Muscle of arm (tissue), 14 donors: ENCODE measurements around the gene HNRNPL. TPM values are rescaled to one million over a fixed set of nuclear protein-coding genes. Genes with fewer than 3 reads are reported as not detected.
"Not testable (repeated sequence)": the region's sequence is repeated elsewhere in the genome, so short reads cannot be mapped to it uniquely, and the experiment has no call there.

Experiments used
- DNase-seq: peaks from one replicate; pipeline ENCODE4 v3.0.0-alpha.2; 2013
- long read RNA-seq, 11 donors: transcript quantifications; one replicate each; lab custom pipeline, GENCODE V29; 2026
- polyA plus RNA-seq, 12 donors: library from polyadenylated mRNA; unstranded; fragments of 120-200 nt; gene quantifications; one replicate each; pipeline ENCODE4 v1.2.1, GENCODE V29; 2013; ENCODE audit not compliant: insufficient read length in 12 of 12

The HNRNPL gene
- over 10,000 TPM in 1 of 12 donors, 100 to 1,000 TPM in 11; 251 to 16,091 (median 284) TPM for polyA plus RNA-seq
- long read RNA-seq, donor 1, transcript HNRNPL-201 (13 exons, 2,471 nt): major isoform, 20 of 96 reads
- long read RNA-seq, donor 1, transcript HNRNPL-206 (6 exons, 3,094 nt): minor isoform, 9 of 96 reads
- long read RNA-seq, donor 1, partial matches to known transcripts: 58 of 96 reads
- long read RNA-seq, donor 1, other reads (novel, unspliced or antisense): 0 of 96 reads
- long read RNA-seq, donor 2, transcript HNRNPL-210 (13 exons, 1,633 nt): minor isoform, 7 of 62 reads
- long read RNA-seq, donor 2, transcript HNRNPL-207 (7 exons, 900 nt): minor isoform, 5 of 62 reads
- long read RNA-seq, donor 2, transcript HNRNPL-201 (13 exons, 2,471 nt): major isoform, 23 of 62 reads
- long read RNA-seq, donor 2, partial matches to known transcripts: 23 of 62 reads
- long read RNA-seq, donor 2, other reads (novel, unspliced or antisense): 0 of 62 reads
- long read RNA-seq, donor 3, transcript HNRNPL-201 (13 exons, 2,471 nt): major isoform, 12 of 21 reads
- long read RNA-seq, donor 3, partial matches to known transcripts: 0 of 21 reads
- long read RNA-seq, donor 3, other reads (novel, unspliced or antisense): 0 of 21 reads
- long read RNA-seq, donor 4, transcript HNRNPL-201 (13 exons, 2,471 nt): major isoform, 11 of 19 reads
- long read RNA-seq, donor 4, partial matches to known transcripts: 0 of 19 reads
- long read RNA-seq, donor 4, other reads (novel, unspliced or antisense): 0 of 19 reads
- long read RNA-seq, donor 5, transcript HNRNPL-210 (13 exons, 1,633 nt): minor isoform, 8 of 98 reads
- long read RNA-seq, donor 5, transcript HNRNPL-201 (13 exons, 2,471 nt): major isoform, 39 of 98 reads
- long read RNA-seq, donor 5, partial matches to known transcripts: 45 of 98 reads
- long read RNA-seq, donor 5, other reads (novel, unspliced or antisense): 0 of 98 reads
- long read RNA-seq, donor 6, transcript HNRNPL-201 (13 exons, 2,471 nt): major isoform, 19 of 42 reads
- long read RNA-seq, donor 6, partial matches to known transcripts: 13 of 42 reads
- long read RNA-seq, donor 6, other reads (novel, unspliced or antisense): 0 of 42 reads
- long read RNA-seq, donor 7, transcript HNRNPL-201 (13 exons, 2,471 nt): major isoform, 9 of 25 reads
- long read RNA-seq, donor 7, partial matches to known transcripts: 10 of 25 reads
- long read RNA-seq, donor 7, other reads (novel, unspliced or antisense): 0 of 25 reads
- long read RNA-seq, donor 8, transcript HNRNPL-201 (13 exons, 2,471 nt): major isoform, 29 of 81 reads
- long read RNA-seq, donor 8, partial matches to known transcripts: 41 of 81 reads
- long read RNA-seq, donor 8, other reads (novel, unspliced or antisense): 0 of 81 reads
- long read RNA-seq, donor 9, transcript HNRNPL-201 (13 exons, 2,471 nt): major isoform, 13 of 39 reads
- long read RNA-seq, donor 9, partial matches to known transcripts: 21 of 39 reads
- long read RNA-seq, donor 9, other reads (novel, unspliced or antisense): 0 of 39 reads
- long read RNA-seq, donor 10, transcript HNRNPL-206 (6 exons, 3,094 nt): minor isoform, 6 of 71 reads
- long read RNA-seq, donor 10, transcript HNRNPL-201 (13 exons, 2,471 nt): major isoform, 29 of 71 reads
- long read RNA-seq, donor 10, partial matches to known transcripts: 26 of 71 reads
- long read RNA-seq, donor 10, other reads (novel, unspliced or antisense): 0 of 71 reads
- long read RNA-seq, donor 11, transcript HNRNPL-210 (13 exons, 1,633 nt): minor isoform, 6 of 74 reads
- long read RNA-seq, donor 11, transcript HNRNPL-201 (13 exons, 2,471 nt): major isoform, 34 of 74 reads
- long read RNA-seq, donor 11, partial matches to known transcripts: 24 of 74 reads
- long read RNA-seq, donor 11, other reads (novel, unspliced or antisense): 0 of 74 reads

GRCh38 chr19:38849860-38850435, at the start of gene HNRNPL:
Gene HNRNPL, minus strand, starts transcription at chr19:38849986. Its CDS starts 20 bp downstream, at chr19:38849966.
- DNase-seq: no peak

DNA sequence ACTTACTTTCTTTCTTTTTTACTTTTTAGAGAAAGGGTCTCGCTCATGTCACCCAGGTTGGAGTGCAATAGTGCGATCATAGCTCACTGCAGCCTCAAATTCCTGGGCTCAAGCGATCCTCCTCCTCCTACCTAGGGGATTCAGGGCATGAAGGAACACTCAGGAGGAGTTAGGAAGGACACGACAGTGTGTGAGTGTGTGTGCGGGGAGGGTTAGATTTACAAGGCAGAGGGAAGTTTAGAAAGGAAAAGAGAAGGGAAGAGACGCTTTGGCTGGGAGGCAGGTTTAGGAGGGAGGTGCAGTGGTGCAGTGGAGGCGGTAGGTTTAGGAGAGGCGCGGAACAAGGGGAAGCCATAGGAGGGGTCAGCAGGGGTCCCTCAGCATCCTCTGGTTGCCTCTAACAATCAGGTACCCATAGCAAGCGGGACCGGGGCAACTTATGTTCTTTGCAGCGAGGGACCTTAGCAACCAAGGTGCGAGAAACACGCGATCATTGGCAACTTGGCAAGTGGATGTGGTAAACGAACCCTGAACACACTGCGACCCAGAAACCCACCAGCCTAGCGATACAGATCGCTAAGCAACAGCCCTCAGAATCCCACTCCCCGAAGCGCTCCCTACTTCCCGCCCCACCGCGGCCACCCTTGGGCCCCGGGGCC, 49.1 kb upstream of the HNRNPL start:
- DNase-seq: no peak

- no peak for DNase-seq
Measured at GRCh38 chr19:38894968-38895367, 45.2 kb upstream of the HNRNPL start.

DNA sequence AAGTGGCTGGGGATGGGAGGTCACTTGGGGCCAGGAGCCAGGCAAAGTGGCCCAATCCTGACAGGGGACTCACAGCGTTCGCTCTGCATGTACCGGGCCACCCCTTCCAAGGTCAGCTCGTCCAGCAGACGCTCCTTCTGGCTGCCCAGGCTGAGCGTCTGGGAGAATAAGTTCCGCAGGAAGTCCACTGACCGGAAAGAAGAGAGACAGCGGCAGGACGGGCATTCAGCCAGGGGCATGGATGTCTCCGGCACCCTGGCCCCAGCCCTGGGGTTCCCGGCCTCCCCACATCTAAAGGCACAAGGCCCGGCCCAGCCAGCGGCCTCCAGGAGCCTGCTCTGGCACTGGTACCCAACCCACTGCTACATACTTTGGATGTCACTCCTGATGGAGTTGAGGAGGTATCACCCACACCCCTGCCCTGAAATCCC, 43.6 kb upstream of the HNRNPL start:
- no peak for DNase-seq

DNA sequence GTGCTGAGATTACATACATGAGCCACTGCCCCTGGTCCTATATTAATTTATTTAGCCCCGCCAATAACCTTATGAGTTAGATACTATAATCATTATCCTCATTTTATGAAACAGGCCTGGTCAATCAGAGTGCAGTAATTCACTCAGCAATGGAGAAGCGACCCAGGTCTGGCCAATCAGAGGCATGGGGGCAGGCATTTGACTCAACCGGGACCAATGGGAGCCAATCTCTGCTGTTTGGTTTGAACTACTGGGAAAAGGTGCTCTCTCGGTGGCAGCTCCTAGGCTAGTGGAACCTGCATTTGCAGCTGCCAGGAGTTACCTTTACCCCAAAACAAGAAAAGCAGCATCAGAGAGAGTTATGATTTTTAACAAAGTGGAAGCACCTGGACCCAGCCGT, 43.1 kb upstream of the HNRNPL start:
- DNase-seq: no peak

DNA sequence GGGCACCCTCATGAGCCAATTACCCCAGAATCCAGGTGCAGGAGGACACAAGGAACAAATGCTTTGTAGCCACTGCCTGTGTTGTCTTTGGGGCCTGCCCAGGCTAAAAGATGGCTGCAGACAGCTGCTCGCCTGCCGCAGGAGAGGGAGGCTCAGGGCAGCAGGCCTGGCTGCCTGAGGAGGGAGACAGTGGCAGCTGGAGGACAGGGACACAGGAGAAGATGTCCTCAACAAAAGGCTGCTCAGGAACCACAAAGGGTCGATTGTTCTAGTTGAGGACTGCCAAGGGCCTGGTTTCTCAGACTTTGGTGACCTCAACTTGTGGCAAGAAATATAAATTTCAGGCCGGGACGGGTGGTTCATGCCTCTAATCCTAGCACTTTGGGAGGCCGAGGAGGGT, 42.0 kb upstream of the HNRNPL start:
- DNase-seq: no peak

GRCh38 chr19:38890686-38891085, 40.9 kb upstream of the HNRNPL start:
- DNase-seq: no peak

DNA sequence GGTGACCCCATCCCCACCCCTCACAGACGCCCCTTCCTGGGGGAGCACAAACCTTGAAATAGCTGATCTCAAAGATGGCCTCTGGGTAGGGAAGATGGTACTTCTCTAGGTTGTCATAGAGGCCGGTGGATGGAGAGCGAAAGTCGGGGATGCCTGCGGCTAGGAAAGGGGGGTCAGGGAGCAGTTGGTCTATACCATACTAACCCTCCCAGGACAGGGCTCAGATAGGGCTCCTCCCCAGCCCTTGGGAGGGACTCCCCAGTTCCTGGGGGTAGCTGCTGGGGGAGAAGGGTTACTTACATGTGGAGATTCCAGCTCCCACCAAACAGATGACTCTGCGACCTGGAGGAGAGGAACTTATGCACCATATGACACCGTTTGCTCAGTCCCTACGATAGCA, 40.0 kb upstream of the HNRNPL start:
- DNase-seq: no peak

DNA sequence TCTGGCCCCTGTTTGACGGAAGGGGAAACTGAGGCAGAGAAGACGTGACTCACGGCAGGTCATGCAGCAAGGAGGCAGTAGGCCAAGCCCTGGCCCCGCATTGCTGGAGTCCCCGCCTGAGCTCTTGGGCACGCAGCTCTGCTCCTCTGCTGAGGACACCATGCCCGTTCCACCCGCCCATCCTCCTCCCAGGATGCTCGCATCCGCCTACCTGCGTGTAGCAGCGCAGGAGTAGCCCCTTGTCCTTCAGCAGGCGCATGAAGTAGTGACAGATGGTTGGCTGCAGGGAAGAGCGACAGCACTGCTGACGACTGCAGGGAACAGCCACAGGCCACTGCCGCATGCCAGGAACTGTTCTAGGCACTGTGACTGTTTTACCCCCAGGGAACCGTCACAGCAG, 39.1 kb upstream of the HNRNPL start:
- DNase-seq: no peak

DNA sequence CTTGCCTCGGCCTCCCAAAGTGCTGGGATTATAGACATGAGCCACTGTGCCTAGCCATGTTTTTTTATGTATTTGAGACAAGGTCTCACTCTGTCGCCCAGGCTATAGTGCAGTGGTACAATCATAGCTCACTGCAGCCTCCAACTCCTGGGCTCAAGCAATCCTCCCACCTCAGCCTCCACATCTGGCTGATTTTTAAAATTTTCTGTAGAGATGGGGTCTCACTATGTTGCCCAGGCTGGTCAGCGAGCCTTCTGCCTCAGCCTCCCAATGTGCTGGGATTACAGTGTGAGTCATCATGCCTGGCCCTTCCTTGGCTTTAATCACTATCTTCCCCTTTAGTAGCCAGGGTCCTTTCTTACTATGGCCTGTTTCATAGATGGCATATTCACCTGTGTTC, 34.9 kb upstream of the HNRNPL start:
- DNase-seq: not testable (repeated sequence)

DNA sequence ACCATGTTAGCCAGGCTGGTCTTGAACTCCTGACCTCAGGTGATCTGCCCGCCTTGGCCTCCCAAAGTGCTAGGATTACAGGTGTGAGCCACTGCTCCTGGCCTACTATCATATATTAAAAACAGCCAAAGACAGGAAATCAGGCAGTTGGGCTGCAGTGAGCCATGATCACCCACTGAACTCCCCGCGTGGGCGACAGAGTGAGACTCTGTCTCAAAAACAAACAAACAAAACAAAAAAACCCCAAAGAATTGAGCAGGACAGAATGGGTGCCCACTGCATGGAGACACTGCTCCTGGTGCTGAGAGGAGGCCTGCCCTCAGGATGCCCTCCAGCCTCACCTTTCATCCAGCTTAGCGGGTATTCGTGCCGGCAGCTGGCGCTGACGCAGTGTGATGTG, 33.5 kb upstream of the HNRNPL start:
- no peak for DNase-seq

DNA sequence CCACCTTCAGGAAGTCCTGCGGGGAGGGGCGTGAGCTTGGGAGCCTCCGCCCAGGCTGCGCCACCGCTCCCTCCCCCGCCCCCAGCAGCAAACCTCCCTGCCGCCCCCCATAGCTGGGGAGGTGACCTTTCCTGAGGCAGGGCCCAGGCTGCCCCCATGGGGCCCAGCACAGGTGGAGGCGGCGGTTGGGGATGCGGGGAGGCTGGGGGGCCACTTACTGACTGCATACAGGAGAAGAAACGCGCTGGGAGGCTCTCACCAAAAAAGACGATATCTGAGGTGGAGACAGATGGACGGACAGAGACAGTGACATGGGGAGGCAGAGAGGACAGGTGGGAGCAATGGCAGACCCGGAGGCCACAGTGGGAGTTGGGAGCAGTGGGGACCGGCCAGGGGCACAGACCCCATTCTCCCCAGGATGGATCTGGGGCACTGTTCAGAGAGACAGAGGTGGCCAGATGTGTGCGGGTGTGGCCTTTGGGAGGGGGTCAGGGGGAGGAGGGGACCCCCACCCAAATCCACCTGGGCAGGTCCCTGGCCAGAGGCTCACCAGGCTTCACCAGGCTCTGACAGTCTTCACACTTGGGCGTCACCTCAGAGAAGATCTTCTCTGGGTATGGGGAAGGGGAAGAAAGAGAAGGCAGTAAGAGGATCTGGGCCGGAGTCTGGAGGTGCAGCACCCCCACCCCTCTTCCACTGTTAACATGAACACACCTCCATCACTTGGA, 31.3 kb upstream of the HNRNPL start:
- no peak for DNase-seq

DNA sequence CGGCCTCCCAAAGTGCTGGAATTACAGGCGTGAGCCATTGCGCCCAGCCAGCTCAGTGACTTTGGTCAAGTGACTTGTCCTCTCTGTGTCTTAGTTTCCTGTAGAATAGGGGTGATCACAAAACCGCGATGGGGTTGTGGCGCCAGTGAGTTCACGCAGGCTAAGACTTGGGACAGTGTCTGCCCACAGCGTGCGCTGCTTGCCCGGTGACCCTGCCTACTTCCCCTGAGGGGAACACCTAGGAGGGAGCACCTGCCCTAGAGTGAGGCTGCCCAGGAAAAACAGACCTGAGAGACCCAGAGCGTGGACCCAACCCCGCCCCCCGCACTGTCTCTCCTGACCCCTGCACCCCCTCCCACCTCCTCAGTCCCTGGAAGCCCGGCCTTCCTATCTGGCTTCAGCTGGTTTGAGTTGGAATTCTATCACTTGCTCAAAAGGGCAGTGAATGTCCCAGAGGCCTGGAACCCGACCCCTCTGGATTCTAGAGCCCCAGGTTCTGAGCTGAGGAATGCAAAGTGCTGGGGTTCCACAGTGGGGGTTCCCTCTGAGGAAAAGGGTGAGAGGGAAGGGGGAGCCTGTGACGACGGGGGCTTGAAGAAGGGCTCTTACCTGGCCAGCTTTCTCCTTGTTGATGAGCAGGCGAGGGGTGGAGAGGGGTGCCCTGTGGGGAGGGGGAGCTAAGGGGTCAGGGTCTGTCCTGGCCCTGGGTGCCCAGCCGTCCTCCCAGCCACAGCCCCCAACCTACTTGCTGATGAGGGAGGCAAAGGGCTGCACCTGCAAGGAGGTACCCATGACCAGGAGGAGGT, 30.5 kb upstream of the HNRNPL start:
- no peak for DNase-seq

- DNase-seq: no peak
Measured at GRCh38 chr19:38879400-38879751, 29.6 kb upstream of the HNRNPL start.

DNA sequence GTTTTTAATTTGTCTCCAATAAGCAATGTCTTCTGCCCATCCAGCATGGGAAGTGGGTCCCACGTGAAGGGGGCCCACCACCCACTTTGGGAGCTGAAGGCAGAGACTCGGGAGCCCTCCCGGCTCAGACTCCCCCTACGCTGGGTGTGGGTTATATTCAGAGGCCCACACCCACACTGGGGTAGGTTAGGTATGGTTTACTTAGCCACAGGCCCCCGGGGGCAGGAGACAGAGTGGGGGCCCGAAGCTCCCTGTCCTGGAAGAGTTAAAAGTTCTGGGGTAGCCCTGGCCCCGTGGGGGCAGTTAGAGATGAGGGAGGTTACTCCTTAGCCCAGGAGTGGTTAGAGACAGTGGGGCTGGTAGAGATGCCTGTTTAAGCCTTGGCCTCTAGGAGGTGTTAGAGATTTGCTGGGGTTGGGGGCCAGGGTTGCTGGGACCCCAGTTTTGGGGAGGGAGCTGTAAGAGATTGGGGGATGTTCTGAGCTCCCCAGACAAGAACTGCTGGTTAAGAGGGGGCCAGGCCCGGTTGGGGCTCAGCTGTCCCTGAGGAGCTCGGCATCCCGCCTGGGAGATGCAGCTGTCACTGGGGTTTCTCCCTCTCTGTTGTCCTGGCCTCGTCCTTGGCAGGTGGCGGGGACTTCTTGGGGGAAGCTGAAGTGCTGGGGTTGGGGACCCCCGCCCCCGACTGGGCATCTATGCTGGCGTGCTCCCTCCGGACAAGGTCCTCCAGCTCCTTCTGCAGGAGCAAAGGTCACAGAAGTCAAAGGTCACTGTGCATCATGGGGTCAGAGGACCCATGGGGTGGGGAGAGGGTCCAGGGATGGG, 29.0 kb upstream of the HNRNPL start:
- DNase-seq: no peak

GRCh38 chr19:38877781-38878574, 28.2 kb upstream of the HNRNPL start, which contains the start of gene RINL:
Gene RINL, minus strand, starts transcription at chr19:38878275. Its CDS starts 1,533 bp downstream, at chr19:38876742.
- no peak for DNase-seq
